ENCODE measurements around the gene CORO2B.

DNA sequence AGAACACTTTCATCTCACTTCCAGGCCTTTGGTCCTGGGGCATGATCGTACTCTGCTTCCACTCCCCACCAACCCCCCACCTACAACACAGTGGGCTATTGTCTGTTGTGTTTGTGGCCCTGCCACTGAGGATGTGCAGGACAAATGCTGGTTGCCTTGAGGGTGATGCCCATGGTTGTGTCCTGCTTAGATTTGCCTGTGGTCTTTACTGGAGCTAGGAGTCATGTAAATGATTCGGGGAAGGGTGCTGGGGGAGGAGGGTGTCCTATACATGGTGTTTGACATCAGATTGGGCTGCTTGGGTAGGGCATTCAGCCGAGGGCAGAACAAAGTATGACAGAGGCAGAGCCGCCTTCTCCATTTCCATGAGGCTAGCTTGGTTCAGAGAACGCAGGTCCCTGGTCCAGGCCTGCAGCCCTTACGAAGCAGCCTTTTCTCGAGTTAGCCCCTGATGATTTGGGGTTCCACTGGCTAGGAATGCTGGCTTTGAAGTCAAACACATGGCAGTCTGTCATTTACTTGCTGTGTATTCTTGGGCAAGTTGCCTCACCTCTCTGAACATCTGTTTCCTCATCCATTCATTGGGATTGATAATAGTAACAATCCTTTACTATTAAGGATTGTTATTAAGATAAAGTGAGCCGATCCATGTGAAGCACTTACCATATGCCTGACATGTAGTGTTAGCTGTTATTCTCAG is 6.9 kb downstream of the CORO2B start:
- TF ChIP-seq USF2 (IDR thresholded peaks at IDR 0.05; ENCODE audit: low read depth, low read length) (no peak), POLR2A (IDR thresholded peaks at IDR 0.05; ENCODE audit: low read depth, low read length) (no peak), SMC3 (IDR thresholded peaks at IDR 0.05; ENCODE audit: low read depth, low read length) (no peak), RAD21 (IDR thresholded peaks at IDR 0.05; ENCODE audit: low read length) (no peak), CEBPB (IDR thresholded peaks at IDR 0.05; ENCODE audit: low read depth, low read length) (no peak), CHD1 (IDR thresholded peaks at IDR 0.05; ENCODE audit: low read depth, low read length) (no peak), RFX5 (IDR thresholded peaks at IDR 0.05; ENCODE audit: low read depth, low read length) (no peak), NFE2L2 (IDR thresholded peaks at IDR 0.05; ENCODE audit: low read depth, low read length) (no peak), RCOR1 (IDR thresholded peaks at IDR 0.05; ENCODE audit: insufficient replicate concordance, low read length) (no peak), BHLHE40 (IDR thresholded peaks at IDR 0.05; ENCODE audit: low read depth, low read length) (no peak), FOS (IDR thresholded peaks at IDR 0.05; ENCODE audit: low read depth, low read length) (no peak), MAZ (IDR thresholded peaks at IDR 0.05; ENCODE audit: borderline replicate concordance, low read depth, low read length) (no peak)
- TF ChIP-seq, protein P1, sequence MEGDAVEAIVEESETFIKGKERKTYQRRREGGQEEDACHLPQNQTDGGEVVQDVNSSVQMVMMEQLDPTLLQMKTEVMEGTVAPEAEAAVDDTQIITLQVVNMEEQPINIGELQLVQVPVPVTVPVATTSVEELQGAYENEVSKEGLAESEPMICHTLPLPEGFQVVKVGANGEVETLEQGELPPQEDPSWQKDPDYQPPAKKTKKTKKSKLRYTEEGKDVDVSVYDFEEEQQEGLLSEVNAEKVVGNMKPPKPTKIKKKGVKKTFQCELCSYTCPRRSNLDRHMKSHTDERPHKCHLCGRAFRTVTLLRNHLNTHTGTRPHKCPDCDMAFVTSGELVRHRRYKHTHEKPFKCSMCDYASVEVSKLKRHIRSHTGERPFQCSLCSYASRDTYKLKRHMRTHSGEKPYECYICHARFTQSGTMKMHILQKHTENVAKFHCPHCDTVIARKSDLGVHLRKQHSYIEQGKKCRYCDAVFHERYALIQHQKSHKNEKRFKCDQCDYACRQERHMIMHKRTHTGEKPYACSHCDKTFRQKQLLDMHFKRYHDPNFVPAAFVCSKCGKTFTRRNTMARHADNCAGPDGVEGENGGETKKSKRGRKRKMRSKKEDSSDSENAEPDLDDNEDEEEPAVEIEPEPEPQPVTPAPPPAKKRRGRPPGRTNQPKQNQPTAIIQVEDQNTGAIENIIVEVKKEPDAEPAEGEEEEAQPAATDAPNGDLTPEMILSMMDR (conservative IDR thresholded peaks at IDR 0.05; ENCODE audit: low read depth, low read length) = no peak
